Dermis blood vessel endothelial cell (primary cell): ENCODE measurements around the gene CDC42BPB. TPM values are rescaled to one million over a fixed set of nuclear protein-coding genes. Genes with fewer than 3 reads are reported as not detected.

ENCODE experiments used
- DNase-seq: peaks from one replicate; pipeline ENCODE4 v3.0.0; 2010
- total RNA-seq: library from RNA; depleted of rRNA; stranded (reverse); fragments of >200 nt; gene quantifications from 2 replicates; pipeline ENCODE4 v1.2.3, GENCODE V29; 2014

CDC42BPB gene
- total RNA-seq, 1 donor from 2014 or later: 118 TPM

DNA sequence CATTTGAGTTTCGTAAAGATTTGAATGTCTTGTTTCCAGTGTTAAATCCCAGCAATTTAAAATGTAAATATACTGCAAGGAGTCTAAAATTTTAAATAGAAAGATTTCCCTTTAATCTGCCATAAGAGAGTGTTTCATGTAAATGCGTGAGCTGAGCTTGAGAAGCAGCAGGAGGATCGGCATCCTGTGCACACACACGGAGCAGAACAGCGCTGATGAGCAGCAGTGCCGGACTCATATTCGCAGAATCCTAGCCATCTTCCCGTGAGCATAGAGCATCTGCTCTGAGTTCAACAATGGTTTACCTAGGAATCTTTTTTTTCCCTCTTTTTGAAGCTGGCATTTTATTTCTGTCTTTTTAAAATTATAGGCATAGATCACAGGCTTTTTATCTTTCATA, 164.7 kb downstream of the CDC42BPB start:
- DNase-seq: no peak

GRCh38 chr14:102891556-102891955, 165.8 kb downstream of the CDC42BPB start:
- no peak for DNase-seq

GRCh38 chr14:102891111-102891510, 166.2 kb downstream of the CDC42BPB start:
- DNase-seq: no peak

GRCh38 chr14:102889615-102890014, 167.7 kb downstream of the CDC42BPB start:
- DNase-seq: no peak

GRCh38 chr14:102888748-102889147, 168.6 kb downstream of the CDC42BPB start:
- DNase-seq: no peak

DNA sequence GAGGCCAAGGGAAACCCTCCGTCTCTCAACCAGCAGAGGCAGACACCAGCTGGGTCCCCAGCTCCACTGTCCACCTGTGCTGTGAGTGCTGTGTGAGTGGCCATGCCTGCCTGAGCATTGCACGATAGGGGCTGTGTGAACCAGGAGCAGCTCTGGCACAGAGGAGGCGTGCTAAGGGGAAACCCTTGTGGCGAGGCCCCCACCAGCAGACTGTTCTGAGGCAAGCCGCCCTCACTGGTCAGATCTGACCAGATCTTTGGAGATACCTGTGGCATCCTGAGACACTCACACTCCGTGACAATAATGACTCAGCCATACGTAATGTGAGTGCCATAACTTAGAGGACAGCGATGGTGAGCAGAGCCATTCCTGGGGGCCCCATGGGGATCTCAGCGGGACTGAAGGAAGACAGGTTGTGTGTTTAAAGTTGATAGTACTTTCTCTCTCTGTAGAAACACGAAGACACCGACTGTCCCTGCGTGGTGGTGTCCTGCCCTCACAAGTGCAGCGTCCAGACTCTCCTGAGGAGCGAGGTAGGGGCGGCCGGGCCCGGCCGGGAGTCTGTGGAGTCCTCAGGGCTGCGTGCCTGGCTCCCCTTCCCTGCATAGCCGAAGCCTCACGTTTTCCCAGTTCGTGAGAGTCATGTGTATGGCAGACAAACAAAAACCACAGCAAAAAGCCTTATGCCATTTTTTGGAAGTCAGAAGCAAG, 171.5 kb downstream of the CDC42BPB start:
- no peak for DNase-seq

GRCh38 chr14:102883554-102883953, 173.8 kb downstream of the CDC42BPB start:
- DNase-seq: no peak

GRCh38 chr14:102883089-102883541, 174.2 kb downstream of the CDC42BPB start:
- DNase-seq: no peak

Other genes with a start within 250 kb of the CDC42BPB start
- gene AMN, start 134.9 kb downstream of the CDC42BPB start, total RNA-seq: 0.19 TPM in 1 of 2 replicates, not detected in the other
- not detected in 2 replicates for gene LBHD2, start 26.7 kb upstream of the CDC42BPB start, total RNA-seq
- not detected in 2 replicates for gene EXOC3L4, start 37.2 kb upstream of the CDC42BPB start, total RNA-seq
- 65.1 and 94.6 TPM in 2 replicates for gene TNFAIP2, start 65.9 kb upstream of the CDC42BPB start, total RNA-seq